ENCODE data around the gene ABHD15.
"Not testable (repeated sequence)": the region's sequence is repeated elsewhere in the genome, so short reads cannot be mapped to it uniquely, and the experiment has no call there.

The ABHD15 gene

DNA sequence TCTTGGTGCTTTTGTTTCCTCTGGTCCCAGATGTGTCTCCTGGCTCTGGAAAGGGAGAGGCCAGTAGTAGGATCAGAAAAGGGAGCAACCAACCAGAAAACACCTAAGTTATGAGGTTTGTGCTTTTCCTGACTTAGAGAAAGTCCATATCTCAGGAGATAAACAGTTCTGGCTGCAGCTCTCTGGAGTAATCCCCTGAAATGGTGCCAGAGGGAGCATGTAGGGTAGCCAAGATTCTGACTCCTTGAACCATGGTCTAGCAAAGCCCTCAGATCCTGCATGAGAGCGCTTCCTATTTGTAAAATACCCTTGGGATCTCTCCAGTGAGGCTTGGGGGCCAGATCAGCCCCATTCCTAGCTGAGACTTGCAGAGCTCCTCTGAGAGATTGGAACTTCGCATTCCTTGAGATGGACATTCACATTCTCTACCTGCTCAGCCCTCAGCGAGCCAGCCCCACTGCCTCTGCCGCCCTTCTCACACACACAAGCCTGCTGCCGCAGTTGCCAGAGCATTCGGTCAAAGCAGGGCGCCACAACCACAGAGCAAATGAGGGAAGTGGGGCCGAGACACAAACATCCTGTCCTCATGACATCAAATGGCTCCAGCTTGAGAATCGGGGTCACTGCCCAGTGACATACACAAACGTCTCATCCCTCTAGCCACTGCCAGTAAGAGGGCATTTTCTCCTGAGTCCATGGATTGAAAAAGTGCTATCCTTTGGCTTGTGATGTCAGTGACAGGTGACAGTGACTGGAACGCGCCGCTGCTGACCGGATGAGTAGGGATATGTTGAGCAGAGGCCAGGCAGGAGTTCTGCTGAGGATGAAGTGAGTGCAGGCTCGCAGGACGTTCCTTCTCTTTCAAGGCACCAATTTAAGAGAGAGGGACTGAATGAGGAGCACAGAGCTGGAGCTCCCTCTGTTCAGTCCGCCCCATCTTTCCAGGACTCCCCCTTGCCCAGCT lies 5.0 kb downstream of the ABHD15 start:
- intact Hi-C loops (cut with DNase I) = loop anchor here (10.0 kb wide), 2 partner anchors 267 to 407 kb away; partner anchors contain the start of gene NUFIP2
- DNase-seq = peak in 6 of 42 donors; percentile 2 to 48 (median 30)

DNA sequence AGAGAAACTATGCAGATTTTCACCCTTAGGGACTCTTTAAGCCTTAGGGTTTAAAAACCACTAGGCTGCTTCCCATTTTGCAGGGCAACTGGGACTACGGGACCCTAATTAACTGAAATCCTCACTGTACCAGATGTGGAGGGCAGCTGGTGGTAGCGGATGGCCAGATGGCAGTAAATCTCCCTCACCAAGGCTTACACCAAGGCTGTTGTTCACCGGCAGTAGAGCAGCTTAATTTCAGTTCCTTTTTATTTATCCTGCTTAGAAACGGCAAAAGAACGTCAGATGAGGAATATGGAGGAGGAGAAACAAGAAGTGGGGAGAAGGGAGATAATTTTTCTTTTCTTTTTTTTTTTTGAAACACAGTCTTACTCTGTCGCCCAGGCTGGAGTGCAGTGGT lies 6.5 kb downstream of the ABHD15 start:
- peak in 4 of 42 donors; percentile 1 to 37 (median 22) for DNase-seq
- intact Hi-C loops (cut with DNase I) = loop anchor here (10.0 kb wide), 2 partner anchors 266 to 406 kb away; partner anchors contain the start of gene NUFIP2

DNA sequence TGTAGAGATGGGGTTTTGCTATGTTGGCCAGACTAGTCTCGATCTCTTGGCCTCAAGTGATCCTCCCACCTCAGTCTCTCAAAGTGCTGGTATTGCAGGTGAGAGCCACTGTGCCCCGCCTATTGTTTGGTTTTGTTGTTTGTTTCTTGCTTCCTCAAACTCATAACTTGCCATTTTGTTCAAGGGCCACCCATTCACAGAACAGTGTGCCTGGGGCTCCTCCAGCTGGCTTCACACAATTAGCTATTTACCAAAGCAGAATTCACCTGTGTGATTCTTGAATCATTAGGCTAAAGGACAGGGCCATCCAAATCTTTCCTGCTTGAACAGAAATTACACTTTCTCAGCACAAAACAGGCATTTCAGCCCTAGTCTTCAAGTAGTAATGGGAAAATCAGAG lies 7.2 kb downstream of the ABHD15 start:
- no peak for DNase-seq
- intact Hi-C loops (cut with DNase I) = loop anchor here (10.0 kb wide), 2 partner anchors 265 to 405 kb away; partner anchors contain the start of gene NUFIP2

DNA sequence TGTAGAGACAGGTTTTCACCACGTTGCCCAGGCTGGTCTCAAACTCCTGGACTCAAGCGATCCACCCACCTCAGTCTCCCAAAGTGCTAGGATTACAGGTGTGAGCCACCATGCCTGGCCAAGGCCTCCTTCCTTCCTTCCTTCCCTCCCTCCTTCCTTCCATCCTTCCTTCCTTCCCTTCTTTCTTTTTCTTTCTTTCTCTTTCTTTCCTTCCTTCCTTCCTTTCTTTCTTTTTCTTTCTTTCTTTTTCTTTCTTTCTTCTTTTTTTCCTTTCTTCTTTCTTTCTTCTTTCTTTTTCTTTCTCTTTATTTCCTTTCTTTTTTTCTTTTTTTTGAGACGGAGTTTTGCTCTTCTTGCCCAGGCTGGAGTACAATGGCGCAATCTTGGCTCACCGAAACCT lies 8.7 kb downstream of the ABHD15 start:
- DNase-seq; intact Hi-C loops (cut with DNase I): not testable (repeated sequence)

DNA sequence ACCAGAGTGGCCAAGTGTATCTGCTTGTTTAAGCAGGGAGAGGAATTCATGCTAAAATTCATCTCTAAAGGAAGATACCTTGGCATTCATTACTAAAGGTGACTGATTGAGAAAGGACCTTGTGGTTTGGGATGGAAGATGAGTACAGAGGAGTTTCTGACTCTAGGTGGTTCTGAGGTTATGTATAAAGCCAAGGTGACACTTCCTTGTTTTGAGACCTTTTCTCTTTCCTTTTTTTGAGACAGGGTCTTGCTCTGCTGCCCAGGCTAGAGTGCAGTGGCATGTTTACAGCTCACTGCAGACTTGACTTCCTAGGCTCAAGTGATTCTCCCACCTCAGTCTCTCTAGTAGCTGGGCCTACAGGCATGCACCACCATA lies 9.1 kb downstream of the ABHD15 start:
- intact Hi-C loops (cut with DNase I) = no loop called here
- DNase-seq = no peak

DNA sequence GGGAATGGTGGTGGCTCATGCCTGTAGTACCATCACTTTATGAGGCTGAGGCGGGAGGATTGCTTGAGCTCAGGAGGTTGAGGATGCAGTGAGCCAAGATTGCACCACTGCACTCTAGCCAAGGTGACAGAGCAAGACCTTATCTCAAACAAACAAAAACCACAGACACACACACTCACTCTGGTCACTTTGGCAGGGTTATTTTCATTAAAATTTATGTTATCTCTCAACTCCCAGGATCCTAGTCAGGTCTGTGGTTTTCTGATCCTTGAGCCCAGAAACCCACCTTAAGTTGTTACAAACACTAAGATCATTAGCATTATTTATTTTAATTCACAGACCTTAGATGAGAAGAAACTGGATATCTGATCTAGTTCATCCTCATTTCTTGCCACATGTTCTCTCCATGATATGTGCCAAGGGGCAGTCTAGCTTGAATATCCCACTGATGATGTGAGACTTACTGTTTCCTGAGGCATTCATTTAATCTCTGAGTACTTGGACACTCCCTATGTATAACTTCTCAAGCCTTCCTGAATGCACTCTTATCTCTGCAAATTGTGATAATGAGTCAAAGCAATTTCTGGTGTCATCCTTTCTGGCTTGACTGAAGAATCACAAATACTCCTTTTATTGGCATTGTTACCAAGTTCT lies 9.6 kb downstream of the ABHD15 start:
- no peak for DNase-seq
- intact Hi-C loops (cut with DNase I) = no loop called here

DNA sequence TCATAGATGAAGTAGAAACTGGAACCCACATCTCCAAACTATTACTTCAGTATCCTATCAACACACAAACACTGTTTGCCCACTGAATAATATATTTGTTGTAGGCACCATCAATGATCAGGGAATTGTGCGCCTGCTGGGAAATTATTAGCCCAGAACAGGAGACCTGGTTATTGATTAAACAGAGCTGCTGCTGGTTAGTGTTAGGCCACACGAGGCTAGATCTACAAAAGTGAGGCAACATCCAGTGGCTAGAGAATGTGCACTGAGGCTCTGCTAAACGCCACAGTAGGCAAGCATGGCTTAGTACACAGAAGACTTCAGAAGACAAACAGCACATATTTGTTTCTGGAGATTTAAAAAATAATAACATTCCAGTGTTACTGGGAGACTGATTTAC lies 11.0 kb downstream of the ABHD15 start:
- intact Hi-C loops (cut with DNase I) = no loop called here
- no peak for DNase-seq

DNA sequence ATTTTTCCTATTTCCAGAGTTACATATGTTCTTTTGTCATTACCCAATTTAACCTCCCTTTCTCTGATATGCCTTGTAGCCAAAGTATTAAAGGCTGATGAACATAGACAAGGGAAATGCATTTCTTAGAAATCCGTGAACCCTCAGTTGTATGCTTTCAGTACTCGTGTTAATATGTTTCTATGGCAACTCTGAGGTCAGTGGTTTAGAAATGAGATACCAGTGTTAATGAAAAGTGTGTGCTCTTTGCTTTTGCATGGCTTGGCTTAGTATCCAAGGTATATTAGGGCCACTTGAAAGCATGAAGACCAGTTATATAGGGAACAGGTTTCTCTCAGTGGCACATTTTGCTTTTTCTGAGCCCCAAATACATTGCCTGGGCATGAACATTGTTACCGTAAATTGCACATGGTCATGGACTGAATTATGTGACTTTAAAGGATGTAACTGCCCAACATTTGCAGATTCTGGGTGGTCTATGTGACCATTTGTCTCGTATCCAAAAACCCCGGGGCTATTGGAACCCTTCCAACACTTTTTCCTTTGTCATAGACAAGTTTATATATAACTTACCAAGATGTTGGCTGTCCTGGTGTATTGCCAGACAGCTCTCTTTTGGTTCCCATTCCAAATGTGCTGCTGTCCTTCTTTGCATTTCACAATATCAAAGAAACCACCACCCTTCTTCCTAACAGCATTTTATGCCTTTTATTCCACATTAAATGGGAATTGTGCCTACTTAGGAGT lies 17.5 kb downstream of the ABHD15 start:
- intact Hi-C loops (cut with DNase I) = no loop called here
- DNase-seq = no peak

DNA sequence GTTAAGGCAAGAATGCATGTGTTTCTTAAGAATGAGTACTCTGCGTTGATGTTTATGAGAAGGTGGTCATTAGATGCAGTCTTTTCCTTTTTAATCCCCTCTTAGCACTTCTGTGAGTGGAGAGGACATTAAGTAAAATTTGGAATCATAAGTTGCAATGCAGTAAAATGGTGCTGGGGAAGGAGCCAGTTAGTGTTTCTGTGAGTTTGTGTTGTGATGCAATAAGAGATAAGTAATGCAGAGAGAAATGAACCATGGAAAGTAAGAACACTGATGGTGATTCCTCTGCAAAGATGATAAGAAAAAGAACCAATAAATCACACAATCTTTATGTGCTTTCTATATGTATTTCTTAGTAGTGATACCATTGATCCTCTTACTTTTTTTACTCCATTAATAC lies 20.0 kb downstream of the ABHD15 start:
- DNase-seq = no peak
- intact Hi-C loops (cut with DNase I) = no loop called here

DNA sequence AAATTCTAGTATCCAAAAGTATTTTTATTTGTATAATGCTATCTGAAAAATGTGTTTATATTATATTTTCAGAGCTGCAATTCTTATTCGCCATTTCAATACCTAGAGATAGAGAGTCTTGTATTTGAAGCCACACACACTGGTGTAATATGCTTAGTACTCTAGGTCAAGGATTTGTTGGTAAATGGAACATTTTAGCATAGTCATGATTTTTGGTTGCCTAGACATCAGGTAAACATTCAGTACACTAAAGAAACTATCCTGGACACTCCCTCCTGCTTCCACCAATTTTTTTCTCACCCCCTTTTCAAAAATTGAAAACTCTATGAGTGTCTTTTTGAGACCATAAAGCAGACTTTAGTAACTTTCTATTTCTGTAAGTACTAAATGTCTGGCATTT lies 20.8 kb downstream of the ABHD15 start:
- intact Hi-C loops (cut with DNase I) = no loop called here
- DNase-seq = no peak

DNA sequence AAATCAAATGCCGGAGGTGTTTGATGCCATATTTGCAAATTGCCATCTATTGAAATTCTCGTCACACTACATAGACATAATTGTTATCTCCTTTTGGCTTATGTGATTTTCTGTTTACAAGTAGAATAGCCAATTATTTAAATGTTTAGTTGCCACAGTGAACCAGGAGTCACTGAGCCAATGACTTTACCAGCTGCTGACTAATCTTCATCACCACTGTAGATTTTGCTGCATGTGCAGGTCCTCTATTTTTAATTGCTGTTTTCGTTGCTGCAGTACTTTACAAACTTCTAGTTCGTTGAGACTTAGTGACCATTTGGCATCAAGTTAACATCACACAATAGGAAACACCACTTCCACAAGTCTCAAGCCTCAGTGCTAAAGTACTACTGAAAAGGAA lies 22.8 kb downstream of the ABHD15 start:
- no peak for DNase-seq
- intact Hi-C loops (cut with DNase I) = no loop called here

DNA sequence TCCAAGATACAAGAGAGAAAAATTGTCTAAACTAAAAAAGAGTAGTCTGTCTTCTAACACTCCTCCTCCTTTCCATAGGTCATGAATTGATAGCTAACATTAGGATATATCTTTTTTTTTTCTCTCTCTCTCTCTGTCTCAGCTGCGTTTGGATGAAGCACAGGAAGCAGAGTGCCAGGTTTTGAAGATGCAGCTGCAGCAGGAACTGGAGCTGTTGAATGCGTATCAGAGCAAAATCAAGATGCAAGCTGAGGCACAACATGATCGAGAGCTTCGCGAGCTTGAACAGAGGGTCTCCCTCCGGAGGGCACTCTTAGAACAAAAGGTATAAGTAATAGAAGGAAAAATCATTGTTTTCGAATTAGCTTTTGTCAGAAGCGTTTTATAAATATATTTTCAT lies 32.9 kb downstream of the ABHD15 start:
- intact Hi-C loops (cut with DNase I) = loop anchor here (5.0 kb wide), 1 partner anchor 162 kb away; no protein-coding TSS in a partner anchor
- peak in 21 of 42 donors; percentile 5 to 59 (median 26) for DNase-seq

DNA sequence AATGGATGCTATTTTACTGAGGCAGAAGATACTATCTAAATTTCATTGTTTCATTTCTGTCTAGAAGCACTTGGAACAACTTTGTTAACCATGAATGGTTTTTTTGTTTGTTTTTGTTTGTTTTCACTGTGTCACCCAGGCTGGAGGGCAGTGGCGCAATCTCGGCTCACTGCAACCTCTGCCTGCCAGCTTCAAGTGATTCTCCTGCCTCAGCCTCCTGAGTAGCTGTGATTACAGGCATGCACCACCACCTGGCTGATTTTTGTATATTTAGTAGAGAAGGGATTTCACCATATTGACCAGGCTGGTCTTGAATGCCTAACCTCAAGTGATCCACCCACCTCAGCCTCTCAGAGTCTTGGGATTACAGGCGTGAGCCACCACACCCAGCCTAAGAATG lies 40.5 kb downstream of the ABHD15 start:
- DNase-seq = peak in 1 of 42 donors; percentile 12
- intact Hi-C loops (cut with DNase I) = no loop called here

DNA sequence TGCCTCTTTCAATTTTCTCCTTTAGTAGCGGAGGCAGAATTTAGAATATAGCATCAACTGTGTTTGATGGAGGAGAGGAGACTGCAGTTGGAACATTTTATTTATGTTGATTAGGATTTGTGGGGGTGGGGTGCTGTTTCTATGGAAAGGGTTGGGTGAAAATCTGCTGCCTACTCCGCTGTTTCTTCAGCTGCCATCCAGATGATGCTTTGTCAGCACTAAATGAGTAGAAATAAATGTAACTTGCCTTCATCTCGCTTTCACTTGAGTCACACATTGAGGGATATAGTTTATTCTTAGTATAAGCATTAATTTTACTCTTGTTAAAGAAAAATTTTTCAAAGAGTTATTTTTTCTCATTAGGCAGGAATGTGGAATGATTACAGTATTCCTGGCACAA lies 42.1 kb downstream of the ABHD15 start:
- intact Hi-C loops (cut with DNase I) = no loop called here
- DNase-seq = peak in 4 of 42 donors; percentile 6 to 29 (median 16)

DNA sequence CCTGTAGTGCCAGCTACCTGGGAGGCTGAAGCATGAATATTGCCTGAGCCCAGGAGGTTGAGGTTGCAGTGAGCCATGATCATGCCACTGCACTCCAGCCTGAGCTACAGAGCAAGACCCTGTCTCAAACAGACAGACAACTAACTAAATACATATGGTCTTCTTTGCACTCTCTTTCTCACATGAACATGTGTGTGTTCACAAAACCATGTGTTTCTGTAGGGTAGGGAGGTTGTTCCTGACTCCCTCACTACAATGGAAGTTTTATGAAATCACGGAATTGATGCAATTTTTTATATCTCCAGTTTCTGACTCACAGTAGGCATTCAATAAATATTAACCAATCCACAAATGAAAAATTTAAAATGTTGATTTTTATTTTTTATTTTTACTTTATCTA lies 48.5 kb downstream of the ABHD15 start:
- peak in 3 of 42 donors; percentile 6 to 11 (median 11) for DNase-seq
- intact Hi-C loops (cut with DNase I) = no loop called here

DNA sequence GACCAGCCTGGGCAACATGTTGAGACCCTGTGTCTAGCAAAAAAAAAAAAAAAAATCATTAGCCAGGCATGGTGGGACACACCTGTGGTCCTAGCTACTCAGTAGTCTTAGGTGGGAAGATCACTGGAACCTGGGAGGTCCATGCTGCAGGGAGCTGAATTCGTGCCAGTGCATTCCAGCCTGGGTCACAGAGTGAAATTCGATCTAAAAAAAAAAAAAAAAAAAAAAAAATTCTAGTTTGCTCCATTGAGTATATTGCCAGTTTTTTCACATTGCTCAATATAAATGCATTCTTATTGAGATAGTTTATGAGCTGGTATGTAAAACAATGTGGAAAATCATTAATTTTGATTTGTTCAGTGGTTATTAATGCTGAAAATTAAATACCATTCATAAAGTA lies 52.0 kb downstream of the ABHD15 start:
- DNase-seq = peak in 2 of 42 donors; percentile 22 to 23
- intact Hi-C loops (cut with DNase I) = no loop called here

DNA sequence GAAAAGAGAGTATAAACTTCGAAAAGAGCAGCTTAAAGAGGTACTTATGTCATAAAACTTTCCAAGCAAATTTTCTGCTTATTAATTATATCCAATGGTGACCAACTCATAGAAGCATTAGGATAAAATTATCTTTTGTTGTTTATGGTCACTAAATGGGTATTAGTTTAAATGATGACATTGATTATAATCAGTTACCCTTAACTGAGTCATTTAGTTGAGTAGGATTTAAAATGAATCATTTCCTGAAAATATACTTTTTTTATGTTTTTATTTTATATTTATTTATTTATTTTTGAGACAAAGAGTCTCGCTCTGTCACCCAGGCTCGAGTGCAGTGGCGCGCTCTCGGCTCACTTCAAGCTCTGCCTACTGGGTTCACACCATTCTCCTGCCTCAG lies 55.9 kb downstream of the ABHD15 start:
- intact Hi-C loops (cut with DNase I) = no loop called here
- peak in 1 of 42 donors; percentile 4 for DNase-seq

Data from head of caudate nucleus (tissue), 42 donors.